Suppressor macrophage treated with lipopolysaccharide for 1 hour (primary cell): ENCODE measurements around the gene NCKAP5.

Experiments
- DNase-seq, 3 donors: peaks; one replicate each; pipeline ENCODE4 v3.0.0-alpha.2; 2020 to 2022

Gene NCKAP5

GRCh38 chr2:133420788-133421187 lies 147.5 kb downstream of the NCKAP5 start:
- no peak for DNase-seq

- DNase-seq = no peak
These were observed 149.6 kb downstream of the NCKAP5 start for GRCh38 chr2:133418671-133419070.

GRCh38 chr2:133418021-133418420 lies 150.2 kb downstream of the NCKAP5 start:
- DNase-seq = no peak

GRCh38 chr2:133417415-133417814 lies 150.8 kb downstream of the NCKAP5 start:
- no peak for DNase-seq

GRCh38 chr2:133416736-133417135 lies 151.5 kb downstream of the NCKAP5 start:
- DNase-seq = no peak

- no peak for DNase-seq
These were observed 152.1 kb downstream of the NCKAP5 start for GRCh38 chr2:133416146-133416545.

- no peak for DNase-seq
These were observed 152.9 kb downstream of the NCKAP5 start for GRCh38 chr2:133415210-133415876.

- no peak for DNase-seq
These were observed 153.6 kb downstream of the NCKAP5 start for GRCh38 chr2:133414486-133415209.

GRCh38 chr2:133413863-133414262 lies 154.4 kb downstream of the NCKAP5 start:
- no peak for DNase-seq

GRCh38 chr2:133412694-133413093 lies 155.6 kb downstream of the NCKAP5 start:
- DNase-seq = no peak

- DNase-seq = no peak
These were observed 156.4 kb downstream of the NCKAP5 start for GRCh38 chr2:133411857-133412256.

GRCh38 chr2:133411101-133411500 lies 157.2 kb downstream of the NCKAP5 start:
- DNase-seq = no peak

GRCh38 chr2:133409581-133410285 lies 158.5 kb downstream of the NCKAP5 start:
- no peak for DNase-seq

- no peak for DNase-seq
These were observed 159.6 kb downstream of the NCKAP5 start for GRCh38 chr2:133408671-133409070.

GRCh38 chr2:133407341-133407740 lies 160.9 kb downstream of the NCKAP5 start:
- DNase-seq = no peak

GRCh38 chr2:133405252-133405651 lies 163.0 kb downstream of the NCKAP5 start:
- DNase-seq = no peak

GRCh38 chr2:133400411-133400810 lies 167.9 kb downstream of the NCKAP5 start:
- DNase-seq = no peak

GRCh38 chr2:133393895-133394294 lies 174.4 kb downstream of the NCKAP5 start:
- no peak for DNase-seq

GRCh38 chr2:133390156-133390555 lies 178.1 kb downstream of the NCKAP5 start:
- no peak for DNase-seq

- peak in 1 of 3 donors; percentile 16 for DNase-seq
These were observed 178.7 kb downstream of the NCKAP5 start for GRCh38 chr2:133389569-133389968.

GRCh38 chr2:133382566-133382965 lies 185.7 kb downstream of the NCKAP5 start:
- peak in 1 of 3 donors; percentile 6 for DNase-seq

GRCh38 chr2:133380991-133381390 lies 187.3 kb downstream of the NCKAP5 start:
- DNase-seq = no peak

GRCh38 chr2:133378928-133379549 lies 189.2 kb downstream of the NCKAP5 start:
- DNase-seq = peak in 1 of 3 donors; percentile 10
